Astrocyte (in vitro differentiated cells and primary cell): ENCODE measurements around the gene DUSP16. TPM values are rescaled to one million over a fixed set of nuclear protein-coding genes. Genes with fewer than 3 reads are reported as not detected.
A peak's percentile ranks its signal among the peaks of the same experiment; 100 is the strongest.

Experiments used
- DNase-seq: peaks from one replicate; pipeline ENCODE4 v3.0.0-alpha.2; 2010; ENCODE audit warnings: low read depth
- FAIRE-seq: peaks from 2 replicates; lab custom pipeline; 2011; peaks lifted over from hg19 to GRCh38; lab: Jason Lieb, UNC
- H2AFZ ChIP-seq: 2 replicates; pipeline ENCODE4 v1.6.0; 2012; ENCODE audit warnings: low read depth, low read length, inconsistent platforms
- H3K27ac ChIP-seq: 2 replicates; pipeline ENCODE4 v1.5.1; 2011; ENCODE audit warnings: low read depth, low read length, inconsistent platforms
- H3K27me3 ChIP-seq: 2 replicates; pipeline ENCODE4 v1.6.0; 2011; ENCODE audit warnings: low read length, inconsistent platforms; ENCODE audit not compliant: insufficient read depth
- H3K36me3 ChIP-seq: 2 replicates; pipeline ENCODE4 v1.5.1; 2011; ENCODE audit warnings: low read length, inconsistent platforms; ENCODE audit not compliant: insufficient read depth
- H3K4me1 ChIP-seq: 2 replicates; pipeline ENCODE4 v1.5.1; 2011; ENCODE audit warnings: low read length, inconsistent platforms; ENCODE audit not compliant: insufficient read depth
- H3K4me2 ChIP-seq: 2 replicates; pipeline ENCODE4 v1.6.0; 2012; ENCODE audit warnings: low read length, inconsistent platforms
- H3K4me3 ChIP-seq: 2 replicates; pipeline ENCODE4 v1.5.1; 2011; ENCODE audit warnings: low read depth, mild to moderate bottlenecking, low read length, inconsistent platforms; ENCODE audit not compliant: insufficient read depth
- H3K79me2 ChIP-seq: 2 replicates; pipeline ENCODE4 v1.6.0; 2012; ENCODE audit warnings: mild to moderate bottlenecking, low read length, inconsistent platforms; ENCODE audit not compliant: insufficient read depth
- H3K9ac ChIP-seq: 2 replicates; pipeline ENCODE4 v1.6.0; 2012; ENCODE audit warnings: mild to moderate bottlenecking, low read length, inconsistent platforms
- H3K9me3 ChIP-seq: 2 replicates; pipeline ENCODE4 v1.5.1; 2012; ENCODE audit warnings: low read depth, mild to moderate bottlenecking, low read length, inconsistent platforms; ENCODE audit not compliant: insufficient read depth
- H4K20me1 ChIP-seq: 2 replicates; pipeline ENCODE4 v1.6.0; 2012; ENCODE audit warnings: low read length, inconsistent platforms; ENCODE audit not compliant: insufficient read depth
- H3K27ac Mint-ChIP-seq: one replicate; pipeline ENCODE4 v1.8.0; 2021; ENCODE audit warnings: mild to moderate bottlenecking, mixed read lengths; ENCODE audit not compliant: unreplicated experiment
- H3K27me3 Mint-ChIP-seq: one replicate; pipeline ENCODE4 v1.8.0; 2021; ENCODE audit warnings: low read depth, mixed read lengths; ENCODE audit not compliant: unreplicated experiment
- H3K36me3 Mint-ChIP-seq: one replicate; pipeline ENCODE4 v1.8.0; 2021; ENCODE audit warnings: low read depth, mixed read lengths; ENCODE audit not compliant: unreplicated experiment
- H3K4me1 Mint-ChIP-seq: one replicate; pipeline ENCODE4 v1.8.0; 2021; ENCODE audit warnings: low read depth, mixed read lengths; ENCODE audit not compliant: unreplicated experiment
- H3K4me3 Mint-ChIP-seq: one replicate; pipeline ENCODE4 v1.8.0; 2021; ENCODE audit warnings: mild to moderate bottlenecking, moderate library complexity, mixed read lengths; ENCODE audit not compliant: unreplicated experiment
- H3K9me3 Mint-ChIP-seq: one replicate; pipeline ENCODE4 v1.8.0; 2021; ENCODE audit warnings: mild to moderate bottlenecking, mixed read lengths; ENCODE audit not compliant: unreplicated experiment
- CTCF ChIP-seq: IDR thresholded peaks from 2 replicates; pipeline ENCODE4 v1.5.1; 2011; ENCODE audit warnings: low read depth, mild to moderate bottlenecking, inconsistent platforms, low read length, moderate library complexity; ENCODE audit not compliant: insufficient read depth
- EZH2 ChIP-seq: IDR thresholded peaks from 2 replicates; pipeline ENCODE4 v1.6.1; 2012; ENCODE audit warnings: mild to moderate bottlenecking, low read length, inconsistent platforms; ENCODE audit not compliant: insufficient read depth
- total RNA-seq: library from RNA; stranded (reverse); gene quantifications from 2 replicates; pipeline ENCODE4 v1.2.1, GENCODE V29; 2021

DUSP16 gene
- total RNA-seq, 1 donor from 2014 or later = 24.2 TPM

DNA sequence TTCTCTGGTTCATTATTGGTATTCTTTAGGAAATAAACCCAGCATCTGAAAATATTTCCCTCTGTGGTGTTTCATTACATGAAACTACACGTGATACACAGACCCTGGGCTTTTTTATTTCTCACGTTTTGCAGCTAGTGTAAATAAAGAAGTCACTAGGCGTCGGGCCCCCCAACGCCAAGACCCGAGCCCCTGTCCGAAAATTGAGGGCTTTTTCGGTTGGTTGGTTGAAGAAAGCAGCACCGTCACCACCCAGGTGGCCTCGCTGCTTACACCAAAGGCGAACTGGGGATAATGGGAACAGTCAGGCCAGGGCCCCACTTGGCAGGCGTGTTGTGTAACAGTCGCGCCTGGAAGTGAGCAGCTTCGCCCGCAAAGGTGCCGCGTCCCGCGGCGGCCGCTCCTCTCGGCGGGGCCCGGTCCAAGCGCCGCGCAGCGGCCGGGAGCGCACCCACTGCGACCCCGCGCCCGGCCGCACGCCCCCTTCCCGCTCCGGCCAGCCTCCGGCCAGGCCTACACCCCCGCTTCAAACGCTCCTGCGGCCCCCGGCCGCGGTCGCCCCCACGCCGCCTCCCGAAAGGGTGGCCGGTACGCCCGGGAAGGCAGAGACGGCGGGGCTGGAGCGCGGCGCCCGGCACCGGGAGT is 1.2 kb downstream of the DUSP16 start:
- no peaks in the 10 kb centered on the region for H3K36me3 Mint-ChIP-seq
- H3K4me3 Mint-ChIP-seq = peak overlapping the region; percentile 85
- peaks cover 12% of the 10 kb centered on the region for H3K4me1 Mint-ChIP-seq
- TF ChIP-seq EZH2 = no peak
- no peak for TF ChIP-seq CTCF
- no peaks in the 10 kb centered on the region for H3K27me3 Mint-ChIP-seq
- H3K9ac ChIP-seq = peak overlapping the region; percentile 99
- no peaks in the 10 kb centered on the region for H3K9me3 ChIP-seq
- peaks cover 10% of the 10 kb centered on the region for H3K4me1 ChIP-seq
- peaks cover 50% of the 10 kb centered on the region for H3K79me2 ChIP-seq
- peak overlapping the region; percentile 58 for H3K27ac Mint-ChIP-seq
- H3K27me3 ChIP-seq = no peaks in the 10 kb centered on the region
- peak overlapping the region; percentile 97 for H3K27ac ChIP-seq
- H3K4me2 ChIP-seq = peak overlapping the region; percentile 95
- peak overlapping the region; percentile 91 for H3K4me3 ChIP-seq
- FAIRE-seq = no peak
- peak overlapping the region; percentile 80 for H2AFZ ChIP-seq
- H3K36me3 ChIP-seq = no peaks in the 10 kb centered on the region
- peaks cover 6% of the 10 kb centered on the region for H3K9me3 Mint-ChIP-seq
- peak; percentile 36 for DNase-seq
- peaks cover 3% of the 10 kb centered on the region for H4K20me1 ChIP-seq

DNA sequence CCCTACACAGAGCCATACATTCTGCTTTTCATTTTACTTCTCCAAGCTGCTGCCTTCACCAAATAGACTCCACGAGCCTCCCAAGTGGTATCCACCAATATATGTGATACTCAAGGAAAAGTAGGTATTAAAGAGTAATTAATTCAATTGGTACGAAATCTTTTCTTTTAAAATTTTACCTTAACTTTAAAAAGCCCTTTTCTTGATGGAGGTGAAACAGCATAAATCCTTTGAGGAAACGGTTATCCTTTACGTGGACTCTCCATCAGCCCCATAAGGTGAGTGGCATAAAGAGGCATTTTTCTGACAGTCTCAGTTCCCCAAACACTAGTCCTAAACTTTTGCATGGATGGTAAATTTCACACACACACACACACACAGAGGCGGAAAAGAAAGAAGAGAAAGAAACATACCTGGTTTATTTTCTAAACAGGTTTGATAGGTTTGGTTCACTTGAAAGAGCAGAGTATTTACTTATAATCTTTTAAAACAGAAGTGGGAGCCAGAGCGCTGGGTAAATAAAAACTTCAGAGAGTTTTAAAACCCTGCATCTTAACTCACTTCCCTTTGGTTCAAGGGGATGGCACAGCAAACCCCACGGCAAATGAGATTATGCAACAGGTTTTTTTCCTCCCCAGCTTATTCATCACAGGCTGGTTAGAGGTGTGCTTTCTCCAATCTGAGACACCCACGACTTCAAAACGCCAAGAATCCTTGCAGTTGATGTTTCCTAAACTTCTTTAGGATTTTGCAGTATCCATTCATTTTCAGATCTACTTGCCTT is 1.9 kb downstream of the DUSP16 start:
- peak overlapping the region; percentile 87 for H3K27ac Mint-ChIP-seq
- Histone ChIP-seq H3K27me3 (no peaks in the 10 kb centered on the region), H3K27ac (peak overlapping the region; percentile 97), H4K20me1 (peaks cover 3% of the 10 kb centered on the region), H3K79me2 (peaks cover 56% of the 10 kb centered on the region), H3K4me1 (peaks cover 10% of the 10 kb centered on the region), H3K9me3 (no peaks in the 10 kb centered on the region), H3K4me3 (peak overlapping the region; percentile 91), H2AFZ (peak overlapping the region; percentile 80), H3K4me2 (peak overlapping the region; percentile 95), H3K36me3 (no peaks in the 10 kb centered on the region), H3K9ac (peak overlapping the region; percentile 99)
- H3K9me3 Mint-ChIP-seq = peaks cover 6% of the 10 kb centered on the region
- H3K27me3 Mint-ChIP-seq = no peaks in the 10 kb centered on the region
- TF ChIP-seq EZH2 = no peak
- no peak for TF ChIP-seq CTCF
- peaks cover 12% of the 10 kb centered on the region for H3K4me1 Mint-ChIP-seq
- H3K4me3 Mint-ChIP-seq = peak overlapping the region; percentile 85
- no peaks in the 10 kb centered on the region for H3K36me3 Mint-ChIP-seq
- FAIRE-seq (no peak), DNase-seq (peak; percentile 81)
